Endothelial cell of umbilical vein (primary cell): ENCODE data around the gene STAG1. TPM values are rescaled to one million over a fixed set of nuclear protein-coding genes. Genes with fewer than 3 reads are reported as not detected.

Source experiments
- BruUV-seq: library from RNA; stranded (reverse); fragments of 400-500 nt; replicated peaks from 2 replicates; lab custom pipeline; 2021; lab: Mats Ljungman, UMichigan
- CTCF ChIA-PET: fragments of 300-600, 350-600 bp; sonication (Branson Sonifier 250); formaldehyde crosslinking; loops from one replicate; lab custom pipeline; 2021; ENCODE audit warnings: antibody characterized with exemption, inconsistent platforms; lab: Charles Lee
- POLR2A ChIA-PET: fragments of 300-600, 350-600 bp; sonication (Branson Sonifier 250); formaldehyde crosslinking; loops from one replicate; lab custom pipeline; 2021; ENCODE audit warnings: antibody characterized with exemption, inconsistent platforms; lab: Charles Lee
- DNase-seq: peaks from one replicate; pipeline ENCODE4 v3.0.0-alpha.2; 2011; ENCODE audit warnings: low read depth, low spot score
- FAIRE-seq: peaks from 2 replicates; lab custom pipeline; 2011; peaks lifted over from hg19 to GRCh38; lab: Jason Lieb, UNC
- H2AFZ ChIP-seq: 2 replicates; pipeline ENCODE4 v1.6.0; 2012; ENCODE audit warnings: low read depth, low read length, control low read depth, inconsistent platforms
- H3K27ac ChIP-seq: 2 replicates; pipeline ENCODE4 v1.5.1; 2011; ENCODE audit warnings: low read depth, mild to moderate bottlenecking, control low read depth, low read length, moderate library complexity; ENCODE audit not compliant: insufficient read depth
- H3K27me3 ChIP-seq, 2 experiments: 2 replicates each; pipeline versions ENCODE4 v1.6.0 to v1.6.1; 2011; ENCODE audit warnings: low read length in 2 of 2, mixed read lengths in 1 of 2; ENCODE audit not compliant: control insufficient read depth in 2 of 2, insufficient read depth in 2 of 2
- H3K36me3 ChIP-seq, 2 experiments: 2 replicates in 1 of 2; 3 replicates in 1 of 2; pipeline ENCODE4 v1.5.1; 2011; ENCODE audit warnings: low read length in 2 of 2, mild to moderate bottlenecking in 1 of 2, moderate library complexity in 1 of 2; ENCODE audit not compliant: control insufficient read depth in 2 of 2, insufficient read depth in 2 of 2; ENCODE audit errors: extremely low read depth in 1 of 2
- H3K4me1 ChIP-seq: 3 replicates; pipeline ENCODE4 v1.5.1; 2011; ENCODE audit warnings: mild to moderate bottlenecking, low read length; ENCODE audit not compliant: control insufficient read depth, insufficient read depth; ENCODE audit errors: extremely low read depth
- H3K4me2 ChIP-seq: 2 replicates; pipeline ENCODE4 v1.6.1; 2011; ENCODE audit warnings: low read length, control low read depth, mixed read lengths; ENCODE audit not compliant: insufficient read depth
- H3K4me3 ChIP-seq, 3 experiments: fragments of 200-600 bp in 1 of 3; sonication (generic), shearing (Covaris generic) in 1 of 3; replicated peaks in 1 of 3; 2 replicates each; pipeline ENCODE4 v1.5.1; 2011 to 2016; ENCODE audit warnings: control low read depth in 3 of 3, low read length in 3 of 3, mild to moderate bottlenecking in 2 of 3, inconsistent platforms in 1 of 3, low read depth in 1 of 3, moderate library complexity in 1 of 3; ENCODE audit not compliant: insufficient read depth in 1 of 3
- H3K79me2 ChIP-seq: 2 replicates; pipeline ENCODE4 v1.6.0; 2012; ENCODE audit warnings: low read length, inconsistent platforms; ENCODE audit not compliant: control insufficient read depth, insufficient read depth
- H3K9ac ChIP-seq: replicated peaks from 2 replicates; pipeline ENCODE3; 2011; ENCODE audit warnings: low read length, control low read depth; ENCODE audit not compliant: insufficient read depth; ENCODE audit errors: extremely low read depth
- H3K9me1 ChIP-seq: replicated peaks from 3 replicates; pipeline ENCODE4 v1.6.0; 2011; ENCODE audit warnings: mild to moderate bottlenecking, low read length; ENCODE audit not compliant: control insufficient read depth, insufficient read depth; ENCODE audit errors: extremely low read depth
- H3K9me3 ChIP-seq: replicated peaks from 2 replicates; pipeline ENCODE4 v1.5.1; 2012; ENCODE audit warnings: low read length, inconsistent platforms; ENCODE audit not compliant: control insufficient read depth, insufficient read depth
- H4K20me1 ChIP-seq: replicated peaks from 2 replicates; pipeline ENCODE3; 2011; ENCODE audit warnings: mild to moderate bottlenecking, low read length; ENCODE audit not compliant: control insufficient read depth, insufficient read depth; ENCODE audit errors: extremely low read depth
- EZH2 ChIP-seq: IDR thresholded peaks from 2 replicates; pipeline ENCODE4 v1.6.1; 2012; ENCODE audit warnings: borderline replicate concordance, low read depth, mild to moderate bottlenecking, moderate library complexity, low read length, inconsistent platforms; ENCODE audit not compliant: severe bottlenecking
- FOS ChIP-seq: IDR thresholded peaks from 2 replicates; pipeline ENCODE4 v1.6.1; 2011; ENCODE audit warnings: mild to moderate bottlenecking, low read length, moderate library complexity, borderline replicate concordance; ENCODE audit not compliant: insufficient read depth
- GATA2 ChIP-seq: IDR thresholded peaks from 2 replicates; pipeline ENCODE4 v1.7.0; 2011; ENCODE audit warnings: low read depth, mild to moderate bottlenecking, moderate library complexity, mixed read lengths, low read length; ENCODE audit not compliant: insufficient read length, insufficient read depth
- JUN ChIP-seq: IDR thresholded peaks from 2 replicates; pipeline ENCODE4 v1.6.1; 2011; ENCODE audit warnings: borderline replicate concordance, low read depth; ENCODE audit not compliant: insufficient read length, insufficient read depth
- MYC ChIP-seq: IDR thresholded peaks from one replicate; pipeline ENCODE4 v1.6.1; 2011; ENCODE audit warnings: mild to moderate bottlenecking, low read depth, low read length
- POLR2A ChIP-seq: IDR thresholded peaks from 2 replicates; pipeline ENCODE4 v1.6.1; 2012; ENCODE audit warnings: low read depth, mild to moderate bottlenecking, control low read depth, low read length
- POLR2AphosphoS5 ChIP-seq: IDR thresholded peaks from 2 replicates; pipeline ENCODE4 v1.6.1; 2012; ENCODE audit warnings: low read depth, mild to moderate bottlenecking, control low read depth, low read length, moderate library complexity; ENCODE audit not compliant: insufficient read depth
- dilution Hi-C: fragments of 300-500 bp; cut with MboI; formaldehyde crosslinking; loops from one replicate; pipeline ENCODE4 v1.15.0; 2019; ENCODE audit warnings: low sequenced_read_pairs; ENCODE audit not compliant: extremely low pct_ligation_motif_present
- intact Hi-C: fragments of 100-400 bp; cut with micrococcal nuclease; formaldehyde crosslinking; loops from one replicate; pipeline ENCODE4 v1.10.0; 2022
- polyA plus RNA-seq, 4 experiments: library from polyadenylated mRNA; depleted of rRNA in 3 of 4; stranded (reverse) in 3 of 4; unstranded in 1 of 4; fragments of >200 nt; gene quantifications; 2 replicates each; pipeline versions ENCODE4 v1.2.1 to v1.2.3, GENCODE V29; 2011 to 2012; ENCODE audit warnings: missing spikeins in 1 of 4
- total RNA-seq: library from RNA; stranded (reverse); gene quantifications from 2 replicates; pipeline ENCODE4 v1.2.3, GENCODE V29; 2021
- TF ChIP-seq, protein P1 (sequence below), 2 donors: IDR thresholded peaks; 1 replicate in 1 of 2; 2 replicates in 1 of 2; pipeline ENCODE4 v1.5.1; 2011; ENCODE audit warnings: low read length in 2 of 2, mild to moderate bottlenecking in 2 of 2, moderate library complexity in 2 of 2, control low read depth in 1 of 2, inconsistent platforms in 1 of 2, low read depth in 1 of 2; ENCODE audit not compliant: insufficient read depth in 1 of 2; ENCODE audit errors: extremely low read depth in 1 of 2
- TF ChIP-seq, protein P2 (sequence below): IDR thresholded peaks from 2 replicates; pipeline ENCODE4 v1.6.1; 2011; ENCODE audit not compliant: insufficient read depth, insufficient read length

STAG1 gene
- total and polyA plus RNA-seq, 2 donors (not counting 3 experiments of a cell fraction or from before 2014, with no cell fraction given), result 7.4 to 42.1 TPM

DNA sequence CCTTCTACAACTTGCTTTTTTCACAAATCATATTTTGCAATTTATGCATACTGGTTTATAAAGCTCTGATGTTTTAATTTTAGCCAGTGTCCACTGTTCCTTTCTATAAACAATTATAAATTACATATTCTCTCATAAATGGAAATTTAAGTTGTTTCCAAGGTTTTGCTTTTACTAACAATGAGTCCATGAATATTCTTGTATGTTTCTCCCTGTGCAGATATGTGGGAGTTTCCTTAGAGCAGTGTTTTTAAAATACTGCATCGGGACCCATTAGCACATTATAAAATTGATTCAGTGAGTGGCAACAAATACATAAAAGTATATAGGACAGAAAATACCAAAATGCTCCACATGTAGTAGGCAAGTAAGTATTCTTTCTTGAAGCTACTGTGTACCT is 266.4 kb downstream of the STAG1 start:
- TF ChIP-seq, protein P1, sequence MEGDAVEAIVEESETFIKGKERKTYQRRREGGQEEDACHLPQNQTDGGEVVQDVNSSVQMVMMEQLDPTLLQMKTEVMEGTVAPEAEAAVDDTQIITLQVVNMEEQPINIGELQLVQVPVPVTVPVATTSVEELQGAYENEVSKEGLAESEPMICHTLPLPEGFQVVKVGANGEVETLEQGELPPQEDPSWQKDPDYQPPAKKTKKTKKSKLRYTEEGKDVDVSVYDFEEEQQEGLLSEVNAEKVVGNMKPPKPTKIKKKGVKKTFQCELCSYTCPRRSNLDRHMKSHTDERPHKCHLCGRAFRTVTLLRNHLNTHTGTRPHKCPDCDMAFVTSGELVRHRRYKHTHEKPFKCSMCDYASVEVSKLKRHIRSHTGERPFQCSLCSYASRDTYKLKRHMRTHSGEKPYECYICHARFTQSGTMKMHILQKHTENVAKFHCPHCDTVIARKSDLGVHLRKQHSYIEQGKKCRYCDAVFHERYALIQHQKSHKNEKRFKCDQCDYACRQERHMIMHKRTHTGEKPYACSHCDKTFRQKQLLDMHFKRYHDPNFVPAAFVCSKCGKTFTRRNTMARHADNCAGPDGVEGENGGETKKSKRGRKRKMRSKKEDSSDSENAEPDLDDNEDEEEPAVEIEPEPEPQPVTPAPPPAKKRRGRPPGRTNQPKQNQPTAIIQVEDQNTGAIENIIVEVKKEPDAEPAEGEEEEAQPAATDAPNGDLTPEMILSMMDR (IDR thresholded peaks at IDR 0.05; ENCODE audit: extremely low read depth in 1 of 2, insufficient read depth in 1 of 2, low read depth in 1 of 2, low read length in 2 of 2), result no peak
- no peak for TF ChIP-seq JUN
- TF ChIP-seq GATA2, result no peak
- TF ChIP-seq, protein P2, sequence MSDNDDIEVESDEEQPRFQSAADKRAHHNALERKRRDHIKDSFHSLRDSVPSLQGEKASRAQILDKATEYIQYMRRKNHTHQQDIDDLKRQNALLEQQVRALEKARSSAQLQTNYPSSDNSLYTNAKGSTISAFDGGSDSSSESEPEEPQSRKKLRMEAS, result no peak
- TF ChIP-seq POLR2A, result no peak
- TF ChIP-seq FOS, result no peak
- no peak for TF ChIP-seq EZH2
- no peak for TF ChIP-seq MYC
- TF ChIP-seq POLR2AphosphoS5, result no peak
- H3K4me2 ChIP-seq, result no peak overlapping the region
- DNase-seq (no peak), FAIRE-seq (no peak)
- dilution Hi-C loops, result no loop called here
- H3K79me2 ChIP-seq, result no peaks in the 10 kb centered on the region
- no TSS peak for BruUV-seq
- no peaks in the 10 kb centered on the region for H3K36me3 ChIP-seq
- ChIA-PET CTCF (interaction anchor here (1.0 to 1.8 kb wide), 2 partner anchors 12 to 95 kb away, joined by 3 to 5 read pairs; no protein-coding TSS in a partner anchor), POLR2A (no interaction called here)
- no peak overlapping the region for H3K27ac ChIP-seq
- H3K9me3 ChIP-seq, result no peaks in the 10 kb centered on the region
- no peaks in the 10 kb centered on the region for H3K4me1 ChIP-seq
- no peaks in the 10 kb centered on the region for H3K27me3 ChIP-seq
- no peaks in the 10 kb centered on the region for H3K9me1 ChIP-seq
- H2AFZ ChIP-seq, result no peak overlapping the region
- no peak overlapping the region for H3K9ac ChIP-seq
- no peaks in the 10 kb centered on the region for H4K20me1 ChIP-seq
- intact Hi-C loops, result no loop called here
- no peak overlapping the region for H3K4me3 ChIP-seq
